HepG2 (cell line): ENCODE data around the gene INO80B. TPM values are rescaled to one million over a fixed set of nuclear protein-coding genes. Genes with fewer than 3 reads are reported as not detected.
A peak's percentile ranks its signal among the peaks of the same experiment; 100 is the strongest.

ENCODE experiments used
- ARHGAP35 ChIP-seq: sonication (generic); formaldehyde crosslinking; IDR thresholded peaks from 2 replicates; pipeline ENCODE4 v1.9.0; 2022; ENCODE audit warnings: mild to moderate bottlenecking, inconsistent platforms, moderate library complexity, missing genetic modification reagents, borderline replicate concordance
- ASH2L ChIP-seq: fragments of 300-600, 200-600 bp; sonication (generic); IDR thresholded peaks from 2 replicates; pipeline ENCODE4 v1.7.0; 2017; ENCODE audit warnings: low read depth, mild to moderate bottlenecking, moderate library complexity, mixed read lengths, low read length; ENCODE audit not compliant: insufficient read length
- BORCS8-MEF2B ChIP-seq: sonication (generic); formaldehyde crosslinking; IDR thresholded peaks from 2 replicates; pipeline ENCODE4 v1.8.0; 2022; ENCODE audit warnings: mild to moderate bottlenecking, missing genetic modification reagents
- CHCHD3 ChIP-seq: sonication (generic); formaldehyde crosslinking; IDR thresholded peaks from 2 replicates; pipeline ENCODE4 v1.8.0; 2022; ENCODE audit warnings: mild to moderate bottlenecking, missing genetic modification reagents, moderate library complexity
- DNMT1 ChIP-seq: sonication (generic); formaldehyde crosslinking; IDR thresholded peaks from 2 replicates; pipeline ENCODE4 v1.5.1; 2020; ENCODE audit warnings: mild to moderate bottlenecking, missing genetic modification reagents
- EEA1 ChIP-seq: sonication (generic); formaldehyde crosslinking; IDR thresholded peaks from 2 replicates; pipeline ENCODE4 v1.5.1; 2020; ENCODE audit warnings: mild to moderate bottlenecking, missing genetic modification reagents, borderline replicate concordance
- FOXM1 ChIP-seq: sonication (generic); formaldehyde crosslinking; IDR thresholded peaks from 2 replicates; pipeline ENCODE4 v1.5.0; 2020; ENCODE audit warnings: missing genetic modification reagents
- KIAA2018 ChIP-seq: sonication (generic); formaldehyde crosslinking; IDR thresholded peaks from 2 replicates; pipeline ENCODE4 v1.5.0; 2020; ENCODE audit warnings: mild to moderate bottlenecking, missing genetic modification reagents, borderline replicate concordance
- MAF1 ChIP-seq: sonication (generic); formaldehyde crosslinking; IDR thresholded peaks from 2 replicates; pipeline ENCODE4 v1.5.0; 2020; ENCODE audit warnings: missing genetic modification reagents, borderline replicate concordance
- MBNL3 ChIP-seq: fragments of 250-450 bp; sonication (Bioruptor Pico); conservative IDR thresholded peaks from 2 replicates; pipeline ENCODE4 v1.8.0; 2022; ENCODE audit warnings: mild to moderate bottlenecking, inconsistent platforms
- MED13 ChIP-seq: sonication (generic); formaldehyde crosslinking; IDR thresholded peaks from 2 replicates; pipeline ENCODE4 v1.5.0; 2020; ENCODE audit warnings: missing genetic modification reagents
- NFKB2 ChIP-seq: sonication (generic); formaldehyde crosslinking; IDR thresholded peaks from 2 replicates; pipeline ENCODE4 v1.4.0; 2020; ENCODE audit warnings: missing genetic modification reagents, borderline replicate concordance
- PBX3 ChIP-seq: sonication (generic); formaldehyde crosslinking; IDR thresholded peaks from 2 replicates; pipeline ENCODE4 v1.8.1; 2023; ENCODE audit warnings: missing genetic modification reagents, inconsistent platforms, borderline replicate concordance
- RXRB ChIP-seq: IDR thresholded peaks from 2 replicates; pipeline ENCODE4 v1.6.1; 2016; ENCODE audit warnings: borderline replicate concordance, missing genetic modification reagents, missing compliant biosample characterization
- SMAD9 ChIP-seq: sonication (generic); formaldehyde crosslinking; IDR thresholded peaks from 2 replicates; pipeline ENCODE4 v1.5.1; 2020; ENCODE audit warnings: mild to moderate bottlenecking, missing genetic modification reagents
- ZNF136 ChIP-seq: sonication (generic); formaldehyde crosslinking; IDR thresholded peaks from 2 replicates; pipeline ENCODE4 v1.8.1; 2022; ENCODE audit warnings: low read depth, mild to moderate bottlenecking, moderate library complexity, missing genetic modification reagents
- ZNF180 ChIP-seq: sonication (generic); formaldehyde crosslinking; IDR thresholded peaks from 2 replicates; pipeline ENCODE4 v1.4.0; 2020; ENCODE audit warnings: low read depth, missing genetic modification reagents, borderline replicate concordance
- ZNF207 ChIP-seq: fragments of 450-650 bp; IDR thresholded peaks from 2 replicates; pipeline ENCODE4 v1.6.1; 2016; ENCODE audit warnings: antibody characterized with exemption, borderline replicate concordance
- ZNF256 ChIP-seq: sonication (generic); formaldehyde crosslinking; conservative IDR thresholded peaks from 2 replicates; pipeline ENCODE4 v1.4.0; 2020; ENCODE audit warnings: missing genetic modification reagents
- ZNF724P ChIP-seq: sonication (generic); formaldehyde crosslinking; IDR thresholded peaks from 2 replicates; pipeline ENCODE4 v1.8.0; 2022; ENCODE audit warnings: missing genetic modification reagents, borderline replicate concordance
- ZSCAN9 ChIP-seq: IDR thresholded peaks from 2 replicates; pipeline ENCODE4 v1.6.1; 2016; ENCODE audit warnings: borderline replicate concordance
- polyA plus RNA-seq, 8 experiments: library from polyadenylated mRNA; depleted of rRNA in 3 of 8; stranded (reverse) in 7 of 8; unstranded in 1 of 8; fragments of >200 nt; fragmentation: Illumina TruSeq in 4 of 8; extraction: Trizol in 4 of 8; gene quantifications; 2 replicates each; pipeline versions ENCODE4 v1.2.1 to v1.2.3, GENCODE V29; 2011 to 2016; ENCODE audit warnings: low read depth in 4 of 8, missing spikeins in 1 of 8, mixed read lengths in 1 of 8; ENCODE audit not compliant: insufficient read depth in 1 of 8
- total RNA-seq, 5 experiments: library from RNA; depleted of rRNA; stranded (reverse); fragments of >200 nt; fragmentation: Illumina TruSeq; extraction: Trizol; gene quantifications; 2 replicates each; pipeline ENCODE4 v1.2.3, GENCODE V29; 2016; ENCODE audit warnings: low read depth in 1 of 5

Gene INO80B
- total and polyA plus RNA-seq, 2 of the 13 experiments (the other 11 are each of a cell fraction or from before 2014, with no cell fraction given) = 6.2 to 14.5 TPM

DNA sequence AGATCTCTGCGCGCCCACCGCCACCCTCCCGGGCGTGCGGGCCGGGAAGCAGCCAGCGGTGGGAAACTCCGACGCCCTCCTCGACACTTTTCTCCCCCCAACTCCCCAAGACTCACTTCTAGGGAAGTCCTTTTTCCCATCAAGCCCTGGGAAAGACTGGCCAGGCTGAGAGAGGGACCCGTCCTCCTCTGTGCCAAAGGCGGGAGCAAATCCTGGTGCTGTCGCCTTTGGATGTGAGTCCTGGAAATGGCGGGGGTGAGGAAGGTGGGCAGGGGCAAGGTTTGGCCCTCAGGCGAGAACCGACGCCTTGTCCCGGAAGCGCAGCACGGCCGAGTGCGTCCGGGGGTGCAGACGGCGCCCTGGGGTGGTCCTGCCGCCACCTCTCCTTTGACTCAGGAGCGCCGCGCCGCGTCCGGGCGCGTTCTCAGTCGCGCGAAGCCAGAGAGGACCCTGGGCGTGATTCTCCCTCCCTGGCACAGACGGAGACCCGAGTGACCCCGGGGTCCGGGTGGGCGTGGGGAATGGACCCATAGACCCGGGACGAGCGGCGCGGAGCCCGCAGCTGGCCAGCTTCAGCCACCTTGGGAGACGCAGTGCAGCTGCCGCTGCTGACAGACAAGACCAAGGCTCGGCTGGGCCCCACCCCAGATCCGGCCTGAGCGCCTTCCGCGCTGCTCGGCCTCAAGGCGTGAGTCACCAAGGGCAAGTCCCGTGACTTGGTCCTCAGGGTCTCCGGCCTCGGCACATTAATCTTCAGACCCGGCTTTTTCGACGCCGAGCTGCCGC is 48.0 kb downstream of the INO80B start (continued):
- TF ChIP-seq EEA1 (peak; percentile 94; the same call in 1 of the 2 replicates), ZNF256 (CRISPR knock-in tag) (no peak), ZNF207 (no peak), NFKB2 (no peak), RXRB (no peak; the same call in 1 of the 2 replicates), ASH2L (peak; percentile 49), ZNF136 (CRISPR knock-in tag) (peak; percentile 62), KIAA2018 (CRISPR knock-in tag) (peak; percentile 7; the same call in 1 of the 2 replicates), SMAD9 (CRISPR knock-in tag) (no peak; the same call in 1 of the 2 replicates), ZSCAN9 (CRISPR knock-in tag) (no peak), FOXM1 (CRISPR knock-in tag) (no peak), ARHGAP35 (CRISPR knock-in tag) (peak; percentile 47), DNMT1 (CRISPR knock-in tag) (peak; percentile 64; the same call in 1 of the 2 replicates), ZNF180 (CRISPR knock-in tag) (no peak), CHCHD3 (CRISPR knock-in tag) (peak; percentile 50; the same call in 1 of the 2 replicates), BORCS8-MEF2B (CRISPR knock-in tag) (peak; percentile 6; the same call in 1 of the 2 replicates), ZNF724P (CRISPR knock-in tag) (no peak; the same call in 1 of the 2 replicates), MAF1 (CRISPR knock-in tag) (0 out of 2 replicates have a peak, but pooled peaks have one; percentile 27), MED13 (CRISPR knock-in tag) (no peak), PBX3 (CRISPR knock-in tag) (no peak), MBNL3 (CRISPR knock-in tag) (no peak)
